Muscle of leg (tissue), 11 donors: ENCODE data around the gene KCNQ1. TPM values are rescaled to one million over a fixed set of nuclear protein-coding genes. Genes with fewer than 3 reads are reported as not detected.
"Not testable (repeated sequence)": the region's sequence is repeated elsewhere in the genome, so short reads cannot be mapped to it uniquely, and the experiment has no call there.

ENCODE experiments used
- DNase-seq: peaks from one replicate; pipeline ENCODE4 v3.0.0; 2013
- H3K27ac ChIP-seq: one replicate; pipeline ENCODE4 v1.5.1; 2013; ENCODE audit warnings: mild to moderate bottlenecking, low read length, control low read depth
- H3K27me3 ChIP-seq: one replicate; pipeline ENCODE4 v1.6.1; 2013; ENCODE audit warnings: low read length; ENCODE audit not compliant: control insufficient read depth, insufficient read depth
- H3K36me3 ChIP-seq: one replicate; pipeline ENCODE4 v1.6.1; 2013; ENCODE audit warnings: low read length; ENCODE audit not compliant: control insufficient read depth, insufficient read depth
- H3K4me1 ChIP-seq: one replicate; pipeline ENCODE4 v1.6.1; 2013; ENCODE audit warnings: low read length; ENCODE audit not compliant: control insufficient read depth, insufficient read depth
- H3K4me3 ChIP-seq: one replicate; pipeline ENCODE4 v1.5.1; 2013; ENCODE audit warnings: low read length, control low read depth
- H3K9me3 ChIP-seq: replicated peaks from 2 replicates; pipeline ENCODE4 v1.6.1; 2013; ENCODE audit warnings: low read depth, low read length; ENCODE audit not compliant: control insufficient read depth
- WGBS: methylation state at CpG from one replicate; pipeline ENCODE4 v1.1.5; 2013; ENCODE audit warnings: missing lambda C conversion rate; ENCODE audit not compliant: insufficient coverage; 5-methylcytosine and 5-hydroxymethylcytosine counted together
- polyA plus RNA-seq, 8 donors: library from polyadenylated mRNA; unstranded; fragments of 120-200 nt; gene quantifications; one replicate each; pipeline versions ENCODE4 v1.2.1 to v1.2.3, GENCODE V29; 2013; ENCODE audit warnings: inconsistent platforms in 1 of 8, low replicate concordance in 1 of 8; ENCODE audit not compliant: insufficient read length in 8 of 8, insufficient read depth in 1 of 8
- total RNA-seq: library from RNA; stranded (reverse); fragments of 120-200 nt; gene quantifications from one replicate; pipeline ENCODE4 v1.2.4, GENCODE V29; 2013

The KCNQ1 gene
- total and polyA plus RNA-seq, 9 donors, result 0.84 to 4.1 (median 2.6) TPM

GRCh38 chr11:2482204-2482603, 37.4 kb downstream of the KCNQ1 start:
- H3K27ac ChIP-seq, result no peak overlapping the region
- H3K9me3 ChIP-seq, result peaks cover 9% of the 10 kb centered on the region
- no peaks in the 10 kb centered on the region for H3K4me1 ChIP-seq
- DNase-seq, result no peak
- H3K27me3 ChIP-seq, result peaks cover 9% of the 10 kb centered on the region
- H3K36me3 ChIP-seq, result no peaks in the 10 kb centered on the region
- 29% methylated on average over 1 of the region's 3 CpGs for WGBS
- no peak overlapping the region for H3K4me3 ChIP-seq

GRCh38 chr11:2482745-2483144, 37.9 kb downstream of the KCNQ1 start:
- Histone ChIP-seq H3K36me3 (no peaks in the 10 kb centered on the region), H3K9me3 (peaks cover 9% of the 10 kb centered on the region), H3K27me3 (peaks cover 9% of the 10 kb centered on the region), H3K27ac (no peak overlapping the region), H3K4me3 (no peak overlapping the region), H3K4me1 (no peaks in the 10 kb centered on the region)
- DNase-seq, result no peak
- 58% methylated on average over 5 of the region's 5 CpGs for WGBS

- H3K27me3 ChIP-seq, result peaks cover 9% of the 10 kb centered on the region
- no peak overlapping the region for H3K4me3 ChIP-seq
- no peaks in the 10 kb centered on the region for H3K4me1 ChIP-seq
- peaks cover 11% of the 10 kb centered on the region for H3K9me3 ChIP-seq
- 54% methylated on average over 13 of the region's 14 CpGs for WGBS
- DNase-seq, result no peak
- H3K36me3 ChIP-seq, result no peaks in the 10 kb centered on the region
- no peak overlapping the region for H3K27ac ChIP-seq
These were observed 38.6 kb downstream of the KCNQ1 start for GRCh38 chr11:2483426-2483825.

GRCh38 chr11:2484576-2485125, 39.8 kb downstream of the KCNQ1 start:
- Histone ChIP-seq H3K27ac (no peak overlapping the region), H3K4me1 (no peaks in the 10 kb centered on the region), H3K36me3 (no peaks in the 10 kb centered on the region), H3K27me3 (peaks cover 9% of the 10 kb centered on the region), H3K9me3 (peaks cover 17% of the 10 kb centered on the region), H3K4me3 (no peak overlapping the region)
- 64% methylated on average over 2 of the region's 16 CpGs for WGBS
- DNase-seq, result no peak

- no peak for DNase-seq
- Histone ChIP-seq H3K4me1 (no peaks in the 10 kb centered on the region), H3K27ac (no peak overlapping the region), H3K27me3 (peaks cover 3% of the 10 kb centered on the region), H3K4me3 (no peak overlapping the region), H3K36me3 (no peaks in the 10 kb centered on the region), H3K9me3 (peaks cover 17% of the 10 kb centered on the region)
These were observed 43.2 kb downstream of the KCNQ1 start for GRCh38 chr11:2488004-2488403.

GRCh38 chr11:2489083-2489482, 44.3 kb downstream of the KCNQ1 start:
- no CpG with 5 or more reads among the region's 2 CpGs for WGBS
- Histone ChIP-seq H3K27ac (no peak overlapping the region), H3K4me3 (no peak overlapping the region), H3K4me1 (no peaks in the 10 kb centered on the region), H3K36me3 (no peaks in the 10 kb centered on the region), H3K27me3 (peaks cover 2% of the 10 kb centered on the region), H3K9me3 (peaks cover 17% of the 10 kb centered on the region)
- DNase-seq, result no peak

GRCh38 chr11:2497951-2498350, 53.1 kb downstream of the KCNQ1 start:
- not testable (repeated sequence) for H3K9me3 ChIP-seq, H3K27me3 ChIP-seq

GRCh38 chr11:2498750-2499149, 53.9 kb downstream of the KCNQ1 start:
- no peak overlapping the region for H3K27ac ChIP-seq
- H3K4me1 ChIP-seq, result no peaks in the 10 kb centered on the region
- peaks cover 2% of the 10 kb centered on the region for H3K27me3 ChIP-seq
- H3K36me3 ChIP-seq, result no peaks in the 10 kb centered on the region
- H3K9me3 ChIP-seq, result peaks cover 7% of the 10 kb centered on the region
- H3K4me3 ChIP-seq, result no peak overlapping the region
- WGBS, result 85% methylated on average over 5 of the region's 7 CpGs
- DNase-seq, result no peak

More at GRCh38 chr11:2497951-2498350, 53.1 kb downstream of the KCNQ1 start:
- H3K36me3 ChIP-seq, H3K27ac ChIP-seq, H3K4me1 ChIP-seq, DNase-seq, H3K4me3 ChIP-seq: not testable (repeated sequence)
- WGBS, result 100% methylated on average over 1 of the region's 1 CpG

GRCh38 chr11:2507212-2507901, 62.5 kb downstream of the KCNQ1 start:
- H3K36me3 ChIP-seq, result no peaks in the 10 kb centered on the region
- H3K4me1 ChIP-seq, result peaks cover 30% of the 10 kb centered on the region
- 86% methylated on average over 12 of the region's 13 CpGs for WGBS
- H3K4me3 ChIP-seq, result no peak overlapping the region
- no peak for DNase-seq
- no peaks in the 10 kb centered on the region for H3K9me3 ChIP-seq
- no peak overlapping the region for H3K27ac ChIP-seq
- peaks cover 6% of the 10 kb centered on the region for H3K27me3 ChIP-seq

GRCh38 chr11:2507945-2508749, 63.3 kb downstream of the KCNQ1 start:
- peaks cover 30% of the 10 kb centered on the region for H3K4me1 ChIP-seq
- H3K27me3 ChIP-seq, result peaks cover 6% of the 10 kb centered on the region
- no peak for DNase-seq
- 71% methylated on average over 9 of the region's 12 CpGs for WGBS
- no peaks in the 10 kb centered on the region for H3K36me3 ChIP-seq
- H3K27ac ChIP-seq, result no peak overlapping the region
- H3K9me3 ChIP-seq, result no peaks in the 10 kb centered on the region
- no peak overlapping the region for H3K4me3 ChIP-seq
